PFSK-1 (cell line): ENCODE results near the gene EN2.

Experiments used
- FOXP2 ChIP-seq: optimal IDR thresholded peaks from 2 replicates; pipeline ENCODE3; 2011; ENCODE audit warnings: borderline replicate concordance, control low read depth, inconsistent platforms; ENCODE audit not compliant: insufficient read depth; ENCODE audit errors: extremely low read length, extremely low read depth
- POLR2AphosphoS5 ChIP-seq: IDR thresholded peaks from 2 replicates; pipeline ENCODE4 v1.6.1; 2012; ENCODE audit warnings: low read depth, mild to moderate bottlenecking, control low read depth, low read length, moderate library complexity
- SIN3A ChIP-seq: IDR thresholded peaks from 2 replicates; pipeline ENCODE4 v1.6.1; 2012; ENCODE audit warnings: mild to moderate bottlenecking, low read length, moderate library complexity, borderline replicate concordance; ENCODE audit not compliant: insufficient read depth
- TAF1 ChIP-seq: IDR thresholded peaks from 2 replicates; pipeline ENCODE4 v1.6.1; 2012; ENCODE audit warnings: low read length, control low read depth, borderline replicate concordance; ENCODE audit not compliant: insufficient read depth
- TF ChIP-seq, protein P1 (sequence below), 2 experiments: IDR thresholded peaks; 2 replicates each; pipeline versions ENCODE4 v1.6.1 to v1.8.0; 2011 to 2012; ENCODE audit warnings: low read depth in 2 of 2, low read length in 2 of 2, control low read depth in 1 of 2, inconsistent platforms in 1 of 2, mild to moderate bottlenecking in 1 of 2, moderate library complexity in 1 of 2; ENCODE audit not compliant: insufficient read depth in 1 of 2

The EN2 gene

DNA sequence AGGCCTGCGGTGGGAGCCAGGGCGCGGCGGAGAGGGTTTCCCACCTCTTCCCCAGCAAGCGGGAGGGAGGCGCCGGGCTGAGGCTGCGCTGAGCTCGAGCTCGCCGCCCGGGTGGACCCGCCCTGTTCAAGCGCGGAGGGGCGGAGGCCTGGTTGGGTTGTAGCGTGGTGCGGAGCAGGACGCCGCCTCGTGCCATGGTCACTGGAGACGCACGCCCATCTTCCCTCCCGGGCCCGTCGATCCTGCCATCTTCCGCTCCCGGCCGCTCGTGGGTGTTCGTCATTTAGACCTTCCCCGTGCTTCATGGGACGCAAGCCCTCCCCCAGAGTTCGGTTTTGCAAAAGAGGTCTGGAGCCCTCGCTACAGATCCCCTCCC is 9.3 kb upstream of the EN2 start:
- TF ChIP-seq, protein P1, sequence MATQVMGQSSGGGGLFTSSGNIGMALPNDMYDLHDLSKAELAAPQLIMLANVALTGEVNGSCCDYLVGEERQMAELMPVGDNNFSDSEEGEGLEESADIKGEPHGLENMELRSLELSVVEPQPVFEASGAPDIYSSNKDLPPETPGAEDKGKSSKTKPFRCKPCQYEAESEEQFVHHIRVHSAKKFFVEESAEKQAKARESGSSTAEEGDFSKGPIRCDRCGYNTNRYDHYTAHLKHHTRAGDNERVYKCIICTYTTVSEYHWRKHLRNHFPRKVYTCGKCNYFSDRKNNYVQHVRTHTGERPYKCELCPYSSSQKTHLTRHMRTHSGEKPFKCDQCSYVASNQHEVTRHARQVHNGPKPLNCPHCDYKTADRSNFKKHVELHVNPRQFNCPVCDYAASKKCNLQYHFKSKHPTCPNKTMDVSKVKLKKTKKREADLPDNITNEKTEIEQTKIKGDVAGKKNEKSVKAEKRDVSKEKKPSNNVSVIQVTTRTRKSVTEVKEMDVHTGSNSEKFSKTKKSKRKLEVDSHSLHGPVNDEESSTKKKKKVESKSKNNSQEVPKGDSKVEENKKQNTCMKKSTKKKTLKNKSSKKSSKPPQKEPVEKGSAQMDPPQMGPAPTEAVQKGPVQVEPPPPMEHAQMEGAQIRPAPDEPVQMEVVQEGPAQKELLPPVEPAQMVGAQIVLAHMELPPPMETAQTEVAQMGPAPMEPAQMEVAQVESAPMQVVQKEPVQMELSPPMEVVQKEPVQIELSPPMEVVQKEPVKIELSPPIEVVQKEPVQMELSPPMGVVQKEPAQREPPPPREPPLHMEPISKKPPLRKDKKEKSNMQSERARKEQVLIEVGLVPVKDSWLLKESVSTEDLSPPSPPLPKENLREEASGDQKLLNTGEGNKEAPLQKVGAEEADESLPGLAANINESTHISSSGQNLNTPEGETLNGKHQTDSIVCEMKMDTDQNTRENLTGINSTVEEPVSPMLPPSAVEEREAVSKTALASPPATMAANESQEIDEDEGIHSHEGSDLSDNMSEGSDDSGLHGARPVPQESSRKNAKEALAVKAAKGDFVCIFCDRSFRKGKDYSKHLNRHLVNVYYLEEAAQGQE (IDR thresholded peaks at IDR 0.05; ENCODE audit: insufficient read depth in 1 of 2, low read depth in 2 of 2, low read length in 2 of 2), result no peak

DNA sequence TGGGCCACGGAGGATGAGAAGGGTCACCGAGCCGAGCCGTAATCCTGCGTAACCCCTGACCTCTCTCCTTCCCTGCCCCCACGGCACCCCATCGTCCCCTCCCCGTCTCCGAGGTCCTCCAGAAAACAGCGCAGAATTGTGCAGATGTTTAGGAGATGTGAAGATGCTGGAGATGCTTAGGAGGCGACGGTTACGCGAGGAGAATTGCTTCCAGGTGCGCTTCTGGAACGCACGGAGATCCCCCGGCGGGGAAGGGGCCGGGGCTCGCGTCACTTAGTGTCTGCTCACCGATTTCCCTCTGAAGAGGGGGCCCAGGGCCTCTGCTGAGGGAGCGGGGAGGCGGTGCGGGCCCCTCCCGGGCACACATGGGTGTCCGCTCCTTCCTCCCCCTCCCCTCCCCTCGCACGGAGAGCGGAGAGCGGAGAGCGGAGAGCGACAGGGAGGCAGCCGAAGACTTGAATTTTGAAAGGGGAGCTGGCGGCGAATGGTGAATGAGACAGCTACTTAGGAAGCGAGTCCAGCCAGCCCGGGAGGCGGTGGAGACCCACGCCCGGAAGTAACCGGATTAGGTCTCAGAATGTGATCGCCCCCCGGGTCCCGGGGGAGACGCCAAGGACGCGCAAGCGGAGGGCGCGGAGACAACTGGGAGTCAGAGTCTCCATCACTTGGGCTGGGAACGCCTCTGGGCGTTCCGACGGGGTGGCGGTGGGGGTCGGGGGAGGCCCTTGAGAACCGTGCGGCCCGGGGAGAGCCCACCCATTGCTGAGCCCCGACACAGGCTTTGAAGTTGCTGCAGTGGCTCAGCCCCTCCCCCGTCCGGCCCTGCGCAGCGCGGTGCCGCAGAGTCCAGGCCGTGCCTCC is 8.7 kb upstream of the EN2 start:
- TF ChIP-seq TAF1 (no peak), POLR2AphosphoS5 (no peak), FOXP2 (no peak), SIN3A (no peak)
- TF ChIP-seq, protein P1 (IDR thresholded peaks at IDR 0.05; ENCODE audit: insufficient read depth in 1 of 2, low read depth in 2 of 2, low read length in 2 of 2), result no peak

DNA sequence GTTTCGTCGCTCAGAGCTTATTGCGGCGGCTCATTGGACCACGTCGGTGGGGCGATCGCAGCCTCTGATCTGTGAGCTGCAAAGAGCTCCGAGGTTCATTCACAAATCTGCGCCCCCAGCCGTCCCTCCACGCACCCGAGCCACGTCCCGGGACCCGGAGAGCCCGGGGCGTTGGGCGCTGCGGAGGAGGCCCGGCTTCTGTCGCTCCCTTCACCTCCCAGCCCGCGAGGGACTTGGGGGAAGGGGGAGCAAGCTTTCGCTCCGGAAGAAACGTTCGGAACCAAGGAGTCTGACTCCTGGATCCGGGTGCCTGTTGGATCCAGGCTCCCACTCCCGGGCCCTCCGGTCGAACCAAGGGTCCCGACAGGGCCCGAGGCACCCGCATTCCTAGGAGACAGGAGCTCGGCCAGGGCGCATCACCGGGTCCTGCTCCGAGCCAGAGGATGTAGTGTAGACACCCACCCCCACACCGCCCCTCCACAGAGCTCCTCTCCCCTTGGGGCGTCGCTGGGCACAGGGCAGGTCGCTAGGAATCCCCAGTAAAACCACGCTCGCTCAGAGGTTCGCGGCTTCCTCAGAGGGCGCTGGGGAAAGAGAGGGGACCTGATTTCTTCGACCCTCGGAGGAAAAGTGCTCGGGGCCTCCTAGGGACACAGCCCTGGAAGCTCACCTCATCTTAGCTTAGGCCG is 7.9 kb upstream of the EN2 start:
- TF ChIP-seq FOXP2, result no peak
- no peak for TF ChIP-seq POLR2AphosphoS5

DNA sequence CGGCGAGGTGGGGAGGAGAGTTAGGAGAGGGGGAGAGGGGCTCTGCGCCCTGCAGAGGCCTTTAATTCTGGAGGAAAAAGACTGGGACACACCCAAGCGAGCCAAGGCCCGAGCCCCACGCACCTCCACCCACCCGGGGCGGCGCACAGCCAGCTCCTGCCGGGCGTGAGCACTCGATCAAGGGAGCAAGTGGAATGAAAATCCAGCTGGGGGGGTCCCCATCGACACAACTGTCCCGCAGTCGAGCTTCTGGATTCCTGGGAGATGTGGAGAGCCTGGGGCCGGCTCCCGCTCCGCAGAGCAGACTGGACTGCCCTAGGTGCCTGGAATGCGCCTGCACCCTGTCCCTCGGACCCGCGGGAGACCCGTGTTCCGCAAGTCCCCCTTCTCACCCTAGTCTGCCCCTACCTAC is 7.4 kb upstream of the EN2 start:
- TF ChIP-seq POLR2AphosphoS5 (no peak), SIN3A (no peak), TAF1 (no peak), FOXP2 (no peak)
- TF ChIP-seq, protein P1 (IDR thresholded peaks at IDR 0.05; ENCODE audit: insufficient read depth in 1 of 2, low read depth in 2 of 2, low read length in 2 of 2), result no peak

DNA sequence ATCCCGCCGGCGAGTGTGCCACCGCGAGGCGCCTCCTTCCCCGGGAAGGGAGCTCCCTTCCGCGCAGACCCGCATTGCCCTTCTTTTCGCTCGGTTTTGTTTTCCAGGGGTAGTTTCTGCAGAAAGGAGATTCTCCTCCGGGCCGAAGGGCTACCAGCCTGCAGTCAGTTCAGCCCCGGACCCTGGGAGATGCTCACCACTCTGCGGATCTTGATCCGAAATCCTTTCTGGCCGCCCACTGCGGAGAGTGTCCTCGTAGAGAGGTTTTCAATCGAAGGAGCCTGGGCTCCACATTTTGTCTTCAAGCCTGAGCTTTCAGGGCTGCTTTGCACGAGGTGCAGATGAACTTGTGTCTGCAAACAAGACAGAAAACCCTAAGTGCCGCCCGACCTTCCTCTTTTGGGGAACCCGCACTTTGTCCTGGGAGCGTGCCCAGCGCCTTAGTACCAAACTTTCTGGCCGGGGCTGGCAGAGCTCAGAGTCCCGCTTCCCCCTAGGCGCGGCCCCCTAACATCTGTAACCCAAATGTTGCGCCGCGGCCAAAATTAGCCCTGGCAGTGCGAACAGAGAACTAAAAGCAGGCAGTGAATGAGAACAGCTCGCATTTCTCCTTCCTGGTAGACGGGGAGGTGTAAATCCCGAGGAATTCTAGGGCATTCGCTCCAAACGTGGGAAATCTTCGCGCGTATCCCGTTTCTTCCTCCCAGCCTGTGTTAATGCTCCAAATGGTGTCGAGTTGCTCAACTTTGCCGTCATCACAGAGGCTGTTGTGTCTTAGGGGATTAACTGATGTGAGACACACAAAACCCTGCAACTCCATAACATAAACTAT is 6.7 kb upstream of the EN2 start:
- TF ChIP-seq POLR2AphosphoS5 (no peak), SIN3A (no peak), TAF1 (no peak), FOXP2 (no peak)
- TF ChIP-seq, protein P1 (IDR thresholded peaks at IDR 0.05; ENCODE audit: insufficient read depth in 1 of 2, low read depth in 2 of 2, low read length in 2 of 2), result no peak
